NCI-H1048 (cell line): ENCODE measurements around the gene S100A9.
"Not testable (repeated sequence)": the region's sequence is repeated elsewhere in the genome, so short reads cannot be mapped to it uniquely, and the experiment has no call there.

ENCODE experiments used
- DNase-seq: peaks from one replicate; lab custom pipeline; 2025; lab: John Stamatoyannopoulos, UW

S100A9 gene

GRCh38 chr1:153390938-153391710 lies 33.5 kb downstream of the S100A9 start, which contains the start of gene S100A8:
S100A8 (minus strand) TSS chr1:153391073; CDS start chr1:153390535, 538 bp downstream.
- no peak for DNase-seq

- DNase-seq: no peak
Observed at GRCh38 chr1:153392258-153392657, 34.6 kb downstream of the S100A9 start.

- DNase-seq: no peak
Observed at GRCh38 chr1:153392822-153393221, 35.2 kb downstream of the S100A9 start.

- no peak for DNase-seq
Observed at GRCh38 chr1:153393926-153394325, 36.3 kb downstream of the S100A9 start.

GRCh38 chr1:153394391-153394790 lies 36.7 kb downstream of the S100A9 start:
- no peak for DNase-seq

- DNase-seq: no peak
Observed at GRCh38 chr1:153395136-153395685, 37.6 kb downstream of the S100A9 start.

GRCh38 chr1:153395776-153396175 lies 38.1 kb downstream of the S100A9 start:
- DNase-seq: no peak

GRCh38 chr1:153396461-153396860 lies 38.8 kb downstream of the S100A9 start:
- DNase-seq: no peak

- no peak for DNase-seq
Observed at GRCh38 chr1:153397051-153397923, 39.6 kb downstream of the S100A9 start.

- no peak for DNase-seq
Observed at GRCh38 chr1:153397924-153398651, 40.4 kb downstream of the S100A9 start.

- no peak for DNase-seq
Observed at GRCh38 chr1:153399401-153400055, 41.9 kb downstream of the S100A9 start.

- no peak for DNase-seq
Observed at GRCh38 chr1:153400244-153400643, 42.6 kb downstream of the S100A9 start.

GRCh38 chr1:153401461-153401860 lies 43.8 kb downstream of the S100A9 start:
- no peak for DNase-seq

GRCh38 chr1:153402226-153402625 lies 44.6 kb downstream of the S100A9 start:
- DNase-seq: no peak

- no peak for DNase-seq
Observed at GRCh38 chr1:153403421-153404085, 45.9 kb downstream of the S100A9 start.

- no peak for DNase-seq
Observed at GRCh38 chr1:153404086-153404635, 46.5 kb downstream of the S100A9 start.

- peak; percentile 21 for DNase-seq
Observed at GRCh38 chr1:153404768-153405167, 47.1 kb downstream of the S100A9 start.

- DNase-seq: not testable (repeated sequence)
Observed at GRCh38 chr1:153405825-153406599, 48.4 kb downstream of the S100A9 start.

GRCh38 chr1:153407274-153407673 lies 49.6 kb downstream of the S100A9 start:
- DNase-seq: not testable (repeated sequence)
